ENCODE measurements around the gene TXNDC2.

TXNDC2 gene

GRCh38 chr18:9874728-9875127 is 11.0 kb upstream of the TXNDC2 start:
- no peak for TF ChIP-seq CTCF (conservative IDR thresholded peaks at IDR 0.05; ENCODE audit: low read depth, low read length)
- no peak for DNase-seq (ENCODE audit: low read depth)
- H3K4me3 ChIP-seq (ENCODE audit: low read length), result no peak overlapping the region

GRCh38 chr18:9876212-9876866 is 9.4 kb upstream of the TXNDC2 start:
- no peak for TF ChIP-seq CTCF (conservative IDR thresholded peaks at IDR 0.05; ENCODE audit: low read depth, low read length)
- no peak for DNase-seq (ENCODE audit: low read depth)
- peak overlapping the region; percentile 32 for H3K4me3 ChIP-seq (ENCODE audit: low read length)

- TF ChIP-seq CTCF (conservative IDR thresholded peaks at IDR 0.05; ENCODE audit: low read depth, low read length), result no peak
- peak; percentile 75 for DNase-seq (ENCODE audit: low read depth)
- peak overlapping the region; percentile 32 for H3K4me3 ChIP-seq (ENCODE audit: low read length)
Measured at GRCh38 chr18:9876867-9877654, 8.7 kb upstream of the TXNDC2 start.

GRCh38 chr18:9877655-9878014 is 8.1 kb upstream of the TXNDC2 start:
- no peak for TF ChIP-seq CTCF (conservative IDR thresholded peaks at IDR 0.05; ENCODE audit: low read depth, low read length)
- DNase-seq (ENCODE audit: low read depth), result no peak
- H3K4me3 ChIP-seq (ENCODE audit: low read length), result peak overlapping the region; percentile 32

- DNase-seq (ENCODE audit: low read depth), result no peak
- no peak overlapping the region for H3K4me3 ChIP-seq (ENCODE audit: low read length)
- no peak for TF ChIP-seq CTCF (conservative IDR thresholded peaks at IDR 0.05; ENCODE audit: low read depth, low read length)
Measured at GRCh38 chr18:9878095-9878494, 7.7 kb upstream of the TXNDC2 start.

GRCh38 chr18:9878783-9879242 is 7.0 kb upstream of the TXNDC2 start:
- DNase-seq (ENCODE audit: low read depth), result no peak
- no peak for TF ChIP-seq CTCF (conservative IDR thresholded peaks at IDR 0.05; ENCODE audit: low read depth, low read length)

GRCh38 chr18:9884090-9884489 is 1.7 kb upstream of the TXNDC2 start:
- TF ChIP-seq CTCF (conservative IDR thresholded peaks at IDR 0.05; ENCODE audit: low read depth, low read length), result no peak
- no peak for DNase-seq (ENCODE audit: low read depth)
- no peak overlapping the region for H3K4me3 ChIP-seq (ENCODE audit: low read length)

More at GRCh38 chr18:9878783-9879242, 7.0 kb upstream of the TXNDC2 start:
- H3K4me3 ChIP-seq (ENCODE audit: low read length), result no peak overlapping the region
